ENCODE measurements around the gene UIMC1.

DNA sequence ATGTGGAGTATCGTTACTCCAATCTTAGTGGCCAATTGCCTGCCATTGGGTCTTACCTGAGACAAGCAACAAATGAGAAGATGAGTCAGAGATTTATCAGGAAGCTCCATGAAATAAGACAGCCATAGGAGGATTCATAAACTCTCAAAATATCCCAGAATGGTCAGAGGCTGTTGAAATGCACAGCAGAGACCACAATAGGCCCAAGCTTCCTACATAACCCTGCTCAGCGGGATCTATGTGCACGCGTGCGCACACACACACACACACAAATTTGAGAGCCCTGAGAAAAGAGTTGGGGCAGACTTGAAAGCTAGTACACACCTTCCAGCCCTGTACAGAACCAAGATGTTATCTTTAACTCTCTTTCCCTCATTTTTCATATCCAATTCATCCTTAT, 9.8 kb downstream of the UIMC1 start:
- TF ChIP-seq, protein P1, sequence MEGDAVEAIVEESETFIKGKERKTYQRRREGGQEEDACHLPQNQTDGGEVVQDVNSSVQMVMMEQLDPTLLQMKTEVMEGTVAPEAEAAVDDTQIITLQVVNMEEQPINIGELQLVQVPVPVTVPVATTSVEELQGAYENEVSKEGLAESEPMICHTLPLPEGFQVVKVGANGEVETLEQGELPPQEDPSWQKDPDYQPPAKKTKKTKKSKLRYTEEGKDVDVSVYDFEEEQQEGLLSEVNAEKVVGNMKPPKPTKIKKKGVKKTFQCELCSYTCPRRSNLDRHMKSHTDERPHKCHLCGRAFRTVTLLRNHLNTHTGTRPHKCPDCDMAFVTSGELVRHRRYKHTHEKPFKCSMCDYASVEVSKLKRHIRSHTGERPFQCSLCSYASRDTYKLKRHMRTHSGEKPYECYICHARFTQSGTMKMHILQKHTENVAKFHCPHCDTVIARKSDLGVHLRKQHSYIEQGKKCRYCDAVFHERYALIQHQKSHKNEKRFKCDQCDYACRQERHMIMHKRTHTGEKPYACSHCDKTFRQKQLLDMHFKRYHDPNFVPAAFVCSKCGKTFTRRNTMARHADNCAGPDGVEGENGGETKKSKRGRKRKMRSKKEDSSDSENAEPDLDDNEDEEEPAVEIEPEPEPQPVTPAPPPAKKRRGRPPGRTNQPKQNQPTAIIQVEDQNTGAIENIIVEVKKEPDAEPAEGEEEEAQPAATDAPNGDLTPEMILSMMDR (conservative IDR thresholded peaks at IDR 0.05; ENCODE audit: low read depth, low read length): no peak
- TF ChIP-seq EZH2 (IDR thresholded peaks at IDR 0.05; ENCODE audit: low read length, unreplicated experiment) (no peak), EZH2phosphoT487 (IDR thresholded peaks at IDR 0.05; ENCODE audit: borderline replicate concordance, low read length) (no peak)

Data from PC-3 (cell line).